Kidney glomerular epithelial cell (primary cell): ENCODE measurements around the gene AK4.

Experiments
- DNase-seq: peaks from one replicate; lab custom pipeline; 2025; lab: John Stamatoyannopoulos, UW

Gene AK4

DNA sequence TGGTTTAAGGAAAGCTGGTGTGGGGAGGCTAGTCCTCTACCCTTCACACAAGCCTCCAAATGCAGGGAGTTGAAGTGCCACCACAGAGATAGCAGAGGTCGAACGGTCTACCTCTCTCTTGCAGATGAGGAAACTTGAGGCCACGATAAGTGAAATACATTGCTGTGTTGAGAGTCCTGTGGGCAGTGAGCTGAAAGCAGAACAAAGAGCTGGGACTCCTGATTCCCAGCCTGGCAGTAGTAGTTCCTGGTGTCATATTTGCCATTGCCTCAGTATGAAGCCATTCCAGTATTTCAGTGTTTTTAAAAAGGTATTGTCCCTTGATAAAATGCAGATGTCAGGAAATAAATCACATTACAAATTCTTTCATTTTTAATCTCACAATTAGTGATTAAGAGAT is 28.6 kb downstream of the AK4 start:
- no peak for DNase-seq

DNA sequence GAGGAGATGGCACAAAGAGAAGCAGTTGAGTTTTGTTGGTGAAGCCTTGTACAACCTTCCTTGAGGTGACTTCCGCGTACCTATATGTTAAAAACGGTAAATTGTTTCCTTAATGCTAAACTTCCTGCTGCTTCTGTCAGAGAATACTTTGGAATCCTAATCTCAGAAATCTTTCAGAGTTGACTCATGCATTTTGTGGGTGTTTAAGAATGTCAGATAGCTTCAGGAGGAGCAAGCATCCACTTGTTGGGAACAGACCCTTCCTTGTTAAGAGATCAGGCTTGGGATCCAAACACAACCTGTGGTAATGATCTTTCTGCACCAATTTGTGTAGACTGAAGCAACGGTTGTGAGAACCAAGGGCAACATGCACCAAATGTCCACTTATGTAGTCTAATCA is 29.5 kb downstream of the AK4 start:
- peak; percentile 54 for DNase-seq

DNA sequence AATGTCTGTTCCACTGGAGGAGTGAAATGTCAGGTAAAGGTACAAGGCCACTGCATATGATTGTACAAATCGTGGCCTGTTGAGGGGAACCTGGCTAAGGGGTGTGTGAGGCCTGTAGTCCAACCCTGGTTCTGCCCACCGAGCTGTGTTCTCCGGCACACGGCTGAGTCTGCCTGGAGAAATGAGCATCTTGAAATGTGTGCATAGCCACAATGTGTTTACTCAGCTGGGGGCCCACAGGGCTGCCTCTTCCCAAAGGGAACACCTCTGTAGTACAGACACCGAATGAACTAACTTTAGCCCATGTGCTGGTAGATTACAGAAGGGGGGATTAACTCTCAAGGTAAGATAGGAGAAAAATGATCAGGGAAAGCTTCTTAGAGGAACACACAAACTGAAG is 30.2 kb downstream of the AK4 start:
- DNase-seq, result no peak

DNA sequence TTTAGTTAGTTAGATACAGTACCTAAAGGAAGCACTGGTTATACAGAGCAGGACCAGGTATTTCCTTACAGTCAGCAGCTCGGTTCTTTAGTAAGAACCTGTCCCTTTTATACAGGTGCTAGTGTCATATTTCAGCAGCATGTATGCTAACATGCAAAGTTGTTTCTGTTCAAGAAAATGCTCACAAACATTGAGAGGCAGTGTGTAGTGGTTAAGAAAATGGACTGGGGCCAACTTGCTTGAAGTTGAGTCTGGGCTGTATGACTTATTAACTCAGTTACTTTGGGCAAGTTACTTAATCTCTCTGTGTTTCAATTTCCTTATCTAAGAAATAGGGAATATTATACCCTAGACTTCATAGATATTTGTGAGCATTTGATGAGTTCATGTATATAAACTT is 31.1 kb downstream of the AK4 start:
- no peak for DNase-seq

DNA sequence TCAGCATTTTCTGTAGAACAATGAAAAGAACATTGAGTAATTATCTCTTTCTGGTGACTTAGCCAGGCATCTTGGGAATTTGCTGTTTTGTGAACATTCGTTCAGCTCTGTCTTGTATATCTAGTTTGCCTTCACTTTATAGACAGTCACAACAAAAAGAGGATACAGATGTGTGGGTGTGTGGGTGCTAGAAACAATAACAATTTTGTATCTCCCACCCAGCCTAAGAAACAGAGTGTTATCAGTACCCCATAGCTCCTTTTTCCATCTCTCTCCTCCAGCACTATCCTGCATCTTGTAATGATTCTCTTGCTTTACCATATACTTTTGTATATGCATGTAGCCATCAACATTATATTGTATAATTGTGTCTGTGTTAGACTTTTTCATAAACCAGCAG is 33.0 kb downstream of the AK4 start:
- DNase-seq, result no peak

DNA sequence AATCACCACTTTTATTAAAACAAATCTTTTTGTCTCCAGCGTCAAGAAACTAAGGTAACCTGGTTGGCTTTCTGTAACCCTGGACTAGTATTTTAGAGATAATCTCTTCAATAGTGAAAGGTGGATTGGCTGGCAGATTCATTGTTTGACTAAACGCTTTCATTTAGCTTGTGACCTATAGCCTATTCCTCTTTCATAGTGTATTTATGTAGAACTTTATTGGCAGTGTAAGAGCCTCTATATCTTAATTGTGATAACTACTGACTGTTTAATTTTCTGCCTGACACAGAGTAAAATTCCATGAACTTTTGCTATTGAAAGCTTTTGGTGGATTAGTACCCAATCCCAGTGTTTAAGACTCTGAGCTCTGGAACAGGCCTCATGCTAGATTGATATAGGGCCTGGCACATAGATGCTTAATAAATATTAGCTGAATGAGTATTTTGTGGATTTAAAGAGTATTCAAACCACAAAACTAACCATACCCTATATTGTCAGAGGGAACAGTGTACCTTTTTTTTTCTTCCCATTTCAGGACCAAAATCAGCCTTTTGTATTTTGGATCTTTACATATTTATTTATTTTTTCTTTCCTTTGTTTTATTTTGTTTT is 34.8 kb downstream of the AK4 start:
- DNase-seq, result no peak

DNA sequence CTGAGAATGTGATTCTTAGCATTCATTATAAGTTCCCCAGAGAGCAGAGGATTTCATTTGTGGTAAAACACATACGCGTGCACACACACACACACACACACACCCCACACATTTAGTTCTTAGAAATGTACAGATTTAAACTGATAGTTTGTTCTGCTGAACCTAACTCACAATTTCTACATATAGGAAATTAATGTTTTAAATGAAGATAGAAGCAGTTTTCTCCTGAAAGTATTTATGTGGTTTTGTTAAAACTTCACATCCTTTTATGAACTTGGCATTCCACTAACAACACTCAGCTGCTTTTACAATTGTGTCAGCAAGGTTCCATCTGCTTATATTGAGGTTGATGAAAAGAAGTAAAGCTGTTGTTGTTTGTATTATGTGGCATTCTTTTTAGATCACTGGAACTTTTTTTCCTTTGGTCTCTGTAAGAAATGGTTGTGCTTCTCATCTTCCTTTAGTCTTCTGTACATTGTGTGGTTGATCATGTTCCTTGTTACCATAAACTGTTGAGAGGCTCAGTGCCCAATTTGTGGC is 41.6 kb downstream of the AK4 start:
- peak; percentile 18 for DNase-seq

DNA sequence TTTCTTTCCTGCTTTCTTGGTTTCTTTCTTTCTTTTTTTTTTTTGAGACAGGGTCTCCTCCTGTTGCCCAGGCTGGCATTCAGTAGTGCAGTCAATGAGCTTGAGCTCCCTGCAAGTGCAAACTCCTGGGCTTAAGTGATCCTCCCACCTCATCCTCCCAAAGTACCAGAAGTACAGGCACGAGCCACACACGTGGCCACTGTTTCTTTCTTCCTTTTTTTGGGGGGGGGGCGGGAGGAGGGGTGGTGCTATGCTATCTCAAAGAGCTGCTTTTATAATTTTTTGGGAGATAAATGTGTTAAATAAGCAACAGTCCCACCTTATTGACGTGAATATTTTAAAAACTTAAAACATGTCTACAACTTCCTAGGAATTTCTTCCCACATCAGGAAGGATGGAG is 42.2 kb downstream of the AK4 start:
- DNase-seq, result no peak

DNA sequence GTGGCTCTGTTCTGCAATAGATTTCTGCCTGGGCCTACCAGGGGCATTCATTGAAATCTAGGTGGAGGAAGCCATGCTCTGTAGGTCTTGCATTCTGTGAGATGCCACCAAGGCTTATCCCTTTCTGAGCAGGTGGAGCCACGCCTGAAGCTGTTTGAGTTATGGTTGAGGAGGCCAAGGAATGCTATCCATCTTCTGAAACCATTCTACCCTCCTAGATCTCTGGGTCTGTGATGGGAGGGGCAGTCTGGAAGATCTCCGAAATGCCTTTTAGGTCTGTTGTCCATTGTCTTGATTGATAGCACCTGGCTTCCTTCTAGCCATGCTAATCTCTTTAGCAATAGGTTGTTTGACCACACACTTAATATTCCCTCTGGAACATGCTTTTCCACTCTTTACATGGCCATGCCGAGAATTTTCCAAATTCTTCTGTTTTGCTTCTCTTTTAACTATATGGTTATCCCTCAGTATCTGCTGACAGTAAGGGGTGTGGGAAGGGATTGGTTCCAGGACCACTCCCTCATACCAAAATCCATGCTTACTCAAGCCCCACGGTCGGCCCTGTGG is 45.2 kb downstream of the AK4 start:
- no peak for DNase-seq

DNA sequence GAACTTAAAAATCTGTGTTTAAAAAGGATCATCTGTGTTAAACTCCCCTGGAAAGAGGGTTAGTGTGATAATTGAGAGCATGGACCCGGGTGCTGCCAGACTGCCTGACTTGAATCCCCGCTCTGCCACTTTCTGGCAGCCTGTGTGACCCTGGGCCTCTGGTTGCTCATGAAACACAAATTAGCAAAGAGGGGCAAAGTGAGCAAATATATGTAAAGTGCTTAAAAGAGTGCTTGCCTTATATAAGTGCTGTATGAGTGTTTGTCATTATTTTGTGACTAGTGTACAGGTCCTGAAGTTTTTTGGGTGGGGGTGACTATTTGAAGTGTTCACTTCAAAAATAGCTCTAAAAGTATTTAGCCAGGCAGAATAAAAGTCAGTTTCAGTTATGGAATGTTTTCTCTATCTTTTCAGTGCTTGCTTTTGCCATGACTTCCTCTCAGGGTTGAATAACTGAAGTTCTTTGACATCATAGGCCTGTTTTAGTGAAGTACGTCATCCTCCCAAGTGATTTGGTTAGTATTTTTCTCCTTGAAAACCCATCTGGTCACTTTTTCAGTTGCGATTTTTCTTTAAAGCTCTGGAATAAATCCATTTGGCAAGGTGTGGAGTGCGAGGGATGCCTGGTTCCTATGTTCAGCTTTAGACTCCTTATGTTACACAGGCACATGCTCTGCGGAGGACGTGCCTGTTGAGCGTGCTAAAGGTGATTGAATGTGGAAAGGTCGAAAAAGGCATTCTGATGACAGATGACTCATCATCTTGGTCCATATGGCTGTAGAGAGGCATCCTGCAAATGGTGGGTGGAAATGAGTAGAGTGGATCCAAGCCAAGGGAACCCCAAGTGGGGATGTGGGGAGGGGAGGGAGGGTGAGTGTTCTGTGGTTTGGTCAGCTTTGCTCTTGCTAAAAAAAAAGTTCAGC is 47.8 kb downstream of the AK4 start:
- no peak for DNase-seq

DNA sequence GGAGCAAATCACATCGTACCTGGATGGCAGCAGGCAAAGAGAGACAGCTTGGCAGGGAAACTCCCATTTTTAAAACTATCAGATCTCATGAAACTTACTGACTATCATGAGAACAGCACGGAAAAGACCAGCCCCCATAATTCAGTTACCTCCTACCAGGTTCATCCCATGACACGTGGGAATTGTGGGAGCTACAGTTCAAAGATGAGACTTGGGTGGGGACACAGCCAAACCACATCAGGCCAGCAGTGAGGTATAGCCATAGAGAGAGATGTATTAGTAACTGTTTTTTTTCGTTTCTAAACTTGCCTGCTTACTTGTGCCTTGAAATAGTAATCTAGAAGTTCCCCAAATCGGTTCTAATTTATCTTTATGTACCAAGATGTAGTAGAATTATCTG is 48.9 kb downstream of the AK4 start:
- DNase-seq, result no peak

DNA sequence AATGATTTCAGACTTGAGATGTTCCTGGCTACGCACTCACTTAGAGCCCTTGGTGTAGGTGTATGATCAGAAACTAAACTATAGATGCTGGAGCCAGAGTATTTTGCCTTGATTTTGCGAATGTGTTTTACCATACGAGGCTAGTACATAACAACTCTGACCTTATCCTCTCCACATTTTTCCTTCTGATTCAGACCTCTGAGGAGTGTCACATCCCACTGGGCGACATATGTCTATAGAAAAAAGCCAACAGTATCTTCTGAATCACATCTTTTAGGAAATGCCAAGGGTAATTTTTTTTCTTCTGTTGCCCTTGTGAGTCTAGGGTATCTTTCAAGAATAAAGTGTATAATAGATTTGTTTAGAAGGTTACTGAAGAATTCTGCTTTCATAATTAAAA is 49.6 kb downstream of the AK4 start:
- DNase-seq, result no peak

DNA sequence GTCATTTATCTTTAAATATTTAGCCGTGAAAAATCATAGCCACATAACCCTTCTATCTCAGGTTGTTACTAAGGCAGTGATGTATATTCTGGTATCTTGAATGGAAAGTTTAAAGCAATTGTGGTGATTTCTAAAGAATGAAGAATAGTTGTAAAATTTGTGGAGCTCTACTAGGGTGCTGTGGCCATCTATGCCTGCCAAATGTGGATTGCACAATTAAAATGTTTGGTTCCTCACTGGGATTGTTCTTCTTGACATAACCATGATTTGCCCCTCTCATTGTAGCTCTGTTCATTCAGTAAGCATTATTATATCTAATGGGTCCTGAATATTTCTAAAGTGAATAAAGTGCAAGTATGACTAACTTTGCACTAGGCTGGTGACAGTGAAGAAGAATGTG is 50.1 kb downstream of the AK4 start:
- DNase-seq, result no peak

DNA sequence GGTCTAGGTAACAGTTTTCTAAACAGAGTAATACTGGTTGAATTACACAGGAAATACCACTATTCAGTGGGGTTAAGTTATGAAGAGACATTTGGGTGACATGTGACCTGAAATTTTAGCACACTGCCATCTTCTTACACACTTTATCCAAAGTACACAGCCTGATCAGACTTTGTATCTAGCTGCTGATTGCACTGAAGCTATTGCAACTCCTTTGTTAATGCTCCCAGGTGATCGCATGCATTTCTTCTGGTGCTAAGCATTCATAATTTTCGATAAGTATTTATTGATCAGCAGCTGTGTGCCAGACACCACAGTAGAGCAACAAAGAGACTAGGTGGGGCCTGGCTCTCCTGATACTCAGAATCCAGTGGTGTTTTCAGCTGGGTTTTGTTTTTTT is 52.4 kb downstream of the AK4 start:
- DNase-seq, result no peak

DNA sequence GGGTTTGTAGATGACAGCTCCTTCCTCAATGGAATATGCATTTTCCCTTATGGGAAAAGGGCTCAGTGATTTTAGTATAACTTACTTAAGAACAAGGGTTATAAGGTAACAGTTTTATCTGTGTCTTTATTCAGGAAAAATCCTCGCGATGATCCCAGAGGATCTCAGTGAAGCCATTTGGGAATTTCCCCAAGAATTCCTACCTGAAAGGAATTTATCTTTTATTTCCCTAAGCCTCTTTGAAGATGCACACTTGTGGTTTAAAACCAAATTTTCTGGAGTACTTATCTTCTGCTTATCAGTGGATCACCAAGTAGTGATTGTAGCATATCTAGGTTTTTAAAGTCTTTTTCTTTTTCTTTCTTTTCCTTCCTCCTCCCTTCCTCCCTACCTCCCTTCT is 58.8 kb downstream of the AK4 start:
- DNase-seq, result peak; percentile 12

DNA sequence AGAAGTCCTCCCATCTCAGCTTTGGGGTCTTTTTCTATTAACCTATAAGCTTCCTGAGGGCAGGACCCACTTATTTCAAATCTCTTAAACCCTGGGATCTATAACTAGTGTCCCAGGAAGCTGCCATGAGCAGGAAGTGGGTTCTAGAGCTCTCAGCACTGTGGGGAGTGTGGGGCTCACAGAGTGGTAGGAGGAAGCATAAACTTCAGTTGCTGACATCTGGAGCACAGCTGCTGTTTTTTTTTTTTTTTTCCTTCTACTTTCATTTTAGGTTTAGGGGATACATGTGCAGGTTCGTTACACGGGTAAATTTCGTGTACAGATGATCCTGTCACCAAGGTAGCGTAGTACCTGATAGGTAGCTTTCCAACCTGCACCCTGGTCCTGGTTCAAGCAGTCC is 59.3 kb downstream of the AK4 start:
- no peak for DNase-seq

DNA sequence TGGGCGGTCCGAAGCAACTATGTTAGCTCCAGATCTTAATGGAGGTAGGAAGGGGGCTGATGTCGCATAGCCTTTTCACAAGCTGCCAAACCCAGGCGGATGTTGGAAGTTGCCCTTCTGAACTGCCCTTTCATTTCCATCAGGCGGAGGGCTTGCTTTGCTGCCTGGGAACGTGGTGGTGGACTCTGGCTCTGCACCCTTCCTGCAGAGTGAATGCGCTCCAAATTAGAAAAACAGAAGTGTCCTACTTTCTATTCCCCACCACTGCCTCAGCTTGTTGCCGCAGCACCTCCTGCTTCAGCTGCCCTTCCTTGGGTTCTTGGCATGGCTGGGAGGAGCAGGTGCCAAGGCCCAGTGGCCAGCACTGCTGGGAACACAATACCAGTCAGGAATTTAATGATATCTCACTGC is 60.6 kb downstream of the AK4 start:
- DNase-seq, result no peak

DNA sequence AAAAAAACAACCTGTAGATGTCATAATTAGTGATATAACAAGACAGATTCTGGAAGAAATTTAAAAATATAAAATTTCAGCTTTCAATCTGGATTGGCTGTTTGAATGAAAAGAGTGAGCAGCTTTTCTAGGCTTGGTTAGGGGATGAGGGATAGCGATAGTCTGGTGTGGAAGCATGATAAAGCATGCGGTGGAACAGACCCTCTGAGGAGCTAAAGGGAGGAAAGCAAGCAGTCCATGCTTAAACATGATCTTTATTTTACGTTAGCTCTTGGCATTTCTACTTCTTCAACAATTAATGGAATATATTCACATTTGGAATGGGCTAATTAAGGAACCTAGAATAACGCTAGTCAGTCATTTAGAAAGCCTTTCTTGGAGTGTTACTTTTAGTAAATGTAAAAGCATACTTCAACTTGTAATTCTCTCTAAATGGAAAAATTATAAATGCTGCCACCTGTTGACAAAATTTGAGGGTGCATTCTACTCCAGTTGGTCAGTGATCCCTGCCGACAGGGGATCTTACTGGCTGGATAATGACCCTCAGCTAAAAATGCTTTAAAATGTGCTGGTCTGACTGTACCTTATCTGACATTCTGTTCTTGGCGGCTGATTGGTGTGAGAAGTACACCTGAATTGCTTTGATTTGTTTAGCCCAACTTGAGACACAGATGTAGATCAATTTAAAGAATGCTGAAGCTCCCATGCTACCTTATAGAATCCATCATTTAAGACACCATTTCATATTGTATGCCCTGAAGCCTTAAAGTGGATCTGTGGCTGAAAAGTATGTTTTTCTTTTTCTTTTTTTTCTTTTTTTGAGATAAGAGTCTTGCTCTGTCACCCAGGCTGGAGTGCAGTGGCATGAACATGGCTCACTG is 61.2 kb downstream of the AK4 start:
- DNase-seq, result peak; percentile 44

DNA sequence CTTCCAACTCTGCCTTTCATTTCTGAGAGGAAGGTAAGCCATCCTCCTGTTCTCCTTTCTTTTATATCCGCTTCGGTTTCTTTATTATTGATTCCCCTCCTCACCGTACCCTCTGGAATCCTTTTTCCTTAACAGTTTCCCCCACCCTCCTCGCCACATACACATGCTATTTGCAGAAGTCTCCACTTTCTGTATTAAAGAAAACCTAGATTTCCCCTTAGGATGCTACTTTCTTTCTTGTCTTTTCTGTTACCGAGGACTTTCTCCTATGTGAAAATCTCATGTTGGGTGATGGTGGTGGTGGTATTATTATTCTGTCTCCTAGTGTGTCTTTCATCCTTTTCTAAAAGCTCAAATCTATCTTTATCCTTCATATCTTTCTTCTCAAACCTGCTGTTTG is 62.3 kb downstream of the AK4 start:
- DNase-seq, result no peak

DNA sequence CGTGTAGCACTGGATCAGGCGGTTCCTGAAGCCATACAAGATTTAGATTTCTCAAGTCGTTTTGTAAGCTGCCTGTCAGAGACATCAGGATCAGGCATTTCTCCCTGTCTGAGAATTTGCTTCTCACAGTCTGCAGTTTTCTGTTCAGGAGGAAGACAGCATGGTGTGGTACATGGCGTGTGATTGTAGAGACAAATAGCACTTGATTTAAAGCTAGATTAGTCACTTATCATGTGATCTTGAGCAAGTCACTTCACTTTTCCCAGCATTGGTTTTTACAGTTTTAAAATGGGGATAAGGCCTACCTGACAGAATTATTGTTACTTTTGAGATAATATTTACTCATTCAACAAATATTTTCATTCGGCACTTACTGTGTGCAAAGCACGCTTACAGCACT is 63.3 kb downstream of the AK4 start:
- no peak for DNase-seq

DNA sequence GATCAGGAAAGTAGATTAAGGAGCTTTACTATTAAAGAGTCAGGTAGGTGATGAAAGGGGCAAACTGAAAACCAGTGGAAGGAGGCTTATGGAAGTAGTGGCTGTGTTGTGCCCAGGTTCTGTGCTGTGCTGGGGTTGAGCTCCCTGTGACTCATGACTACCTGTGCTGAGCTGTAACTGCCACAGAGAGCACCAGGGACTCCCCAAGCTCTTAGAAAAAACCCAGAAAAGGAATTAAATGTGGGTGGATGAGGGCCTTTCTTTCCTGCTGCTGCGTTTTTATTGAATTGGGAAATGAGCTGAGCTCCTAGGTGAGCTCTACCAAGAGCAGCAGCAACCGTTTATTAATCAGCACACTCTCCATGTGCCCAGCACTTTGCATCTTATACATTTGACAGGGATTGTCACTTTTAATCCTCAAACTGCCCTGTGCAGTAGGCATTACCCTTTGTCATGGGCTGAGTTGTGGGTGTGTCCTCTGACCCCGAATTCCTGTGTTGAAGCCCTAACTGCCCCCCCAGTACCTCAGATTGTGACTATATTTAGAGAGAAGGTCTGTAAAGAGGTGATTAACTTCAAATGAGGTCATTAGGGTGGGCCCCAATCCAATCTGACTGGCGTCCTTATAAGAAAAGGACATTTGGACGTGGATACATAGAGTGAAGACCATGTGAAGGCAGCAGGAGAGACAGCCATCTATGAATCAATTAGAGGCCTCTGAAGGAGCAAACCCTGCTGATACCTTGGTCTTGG is 65.4 kb downstream of the AK4 start:
- no peak for DNase-seq
